Activated CD8-positive, alpha-beta T cell treated with anti-CD3 and anti-CD28 coated beads, Interleukin-2, amount 10 ng/mL, durations not matched to agents 7 days and 5 days (primary cell): Measurements from ENCODE around the gene ITGA5. TPM values are rescaled to one million over a fixed set of nuclear protein-coding genes. Genes with fewer than 3 reads are reported as not detected.

Experiments used
- ATAC-seq: fragments of 150-1000 bp; cut with Tn5 transposase; one replicate; pipeline ENCODE4 v1.10.0; 2021; ENCODE audit warnings: moderate library complexity
- CTCF ChIA-PET: fragments of 350-600 bp; sonication (Branson Sonifier 250); formaldehyde crosslinking; loops from one replicate; lab custom pipeline; 2021; ENCODE audit warnings: antibody characterized with exemption; lab: Charles Lee
- POLR2A ChIA-PET: fragments of 350-600 bp; sonication (Branson Sonifier 250); formaldehyde crosslinking; loops from one replicate; lab custom pipeline; 2021; ENCODE audit warnings: antibody characterized with exemption; lab: Charles Lee
- DNase-seq: peaks from one replicate; pipeline ENCODE4 v3.0.0-alpha.2; 2020
- H3K27ac Mint-ChIP-seq: one replicate; pipeline ENCODE4 v1.8.0; 2021; ENCODE audit warnings: mild to moderate bottlenecking, mixed read lengths
- H3K27me3 Mint-ChIP-seq: one replicate; pipeline ENCODE4 v1.8.0; 2021; ENCODE audit warnings: low read depth, mixed read lengths
- H3K36me3 Mint-ChIP-seq: one replicate; pipeline ENCODE4 v1.8.0; 2021; ENCODE audit warnings: low read depth, mixed read lengths
- H3K4me1 Mint-ChIP-seq: one replicate; pipeline ENCODE4 v1.8.0; 2021; ENCODE audit warnings: low read depth, mixed read lengths
- H3K4me3 Mint-ChIP-seq: one replicate; pipeline ENCODE4 v1.8.0; 2021; ENCODE audit warnings: mild to moderate bottlenecking, mixed read lengths
- H3K9me3 Mint-ChIP-seq: one replicate; pipeline ENCODE4 v1.8.0; 2022; ENCODE audit warnings: mixed read lengths; ENCODE audit not compliant: insufficient read depth
- total RNA-seq, 2 experiments: library from RNA; stranded (reverse); gene quantifications; one replicate each; pipeline ENCODE4 v1.2.3, GENCODE V29; 2021

The ITGA5 gene
- total RNA-seq, 2 experiments from 2014 or later = 65.0 to 69.1 TPM

DNA sequence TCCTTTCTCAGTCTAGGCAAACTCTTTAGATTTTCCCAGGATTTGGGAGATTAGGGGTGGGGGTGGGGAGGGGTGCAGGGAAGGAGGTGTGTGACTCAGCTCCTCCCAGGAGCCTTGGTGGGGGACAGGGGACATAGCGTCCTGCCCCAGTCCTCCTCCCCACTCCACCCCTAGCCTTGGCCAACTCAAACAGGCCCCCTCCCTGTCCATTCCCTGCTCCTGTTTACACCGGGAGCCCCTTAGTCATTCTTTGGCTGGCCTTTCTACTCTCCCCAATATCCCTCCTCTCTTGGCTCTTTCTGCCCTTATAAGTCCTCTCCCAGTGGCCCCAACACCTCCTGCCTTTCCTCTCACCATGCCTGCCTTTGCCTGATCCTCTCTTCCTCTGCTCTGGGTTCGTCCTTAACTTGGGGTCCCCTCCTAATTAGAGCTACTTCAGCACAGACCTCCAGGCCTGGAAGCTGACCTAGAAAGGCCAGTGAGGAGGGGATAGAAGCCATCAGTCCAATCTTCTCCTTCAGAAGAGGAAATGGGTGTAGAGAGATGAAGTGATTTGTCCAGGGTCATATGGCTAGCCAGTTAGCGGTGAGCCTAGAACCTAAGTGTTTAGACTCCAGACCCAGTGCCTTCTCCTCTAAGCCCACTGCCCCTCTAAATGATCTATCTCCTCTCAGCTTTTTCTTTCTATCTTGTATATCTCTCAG, 2.3 kb upstream of the ITGA5 start:
- Mint-ChIP-seq H3K4me3 (no peak overlapping the region), H3K27me3 (peaks cover 43% of the 10 kb centered on the region), H3K27ac (peak overlapping the region; percentile 44), H3K4me1 (peaks cover 36% of the 10 kb centered on the region), H3K36me3 (peaks cover 10% of the 10 kb centered on the region), H3K9me3 (no peaks in the 10 kb centered on the region)
- no peak for DNase-seq
- ATAC-seq = no peak
- POLR2A ChIA-PET = no interaction called here
- CTCF ChIA-PET = interaction anchor here (11.2 to 11.7 kb wide), 2 partner anchors 17 to 19 kb away, joined by 123 to 270 read pairs; no protein-coding TSS in a partner anchor

DNA sequence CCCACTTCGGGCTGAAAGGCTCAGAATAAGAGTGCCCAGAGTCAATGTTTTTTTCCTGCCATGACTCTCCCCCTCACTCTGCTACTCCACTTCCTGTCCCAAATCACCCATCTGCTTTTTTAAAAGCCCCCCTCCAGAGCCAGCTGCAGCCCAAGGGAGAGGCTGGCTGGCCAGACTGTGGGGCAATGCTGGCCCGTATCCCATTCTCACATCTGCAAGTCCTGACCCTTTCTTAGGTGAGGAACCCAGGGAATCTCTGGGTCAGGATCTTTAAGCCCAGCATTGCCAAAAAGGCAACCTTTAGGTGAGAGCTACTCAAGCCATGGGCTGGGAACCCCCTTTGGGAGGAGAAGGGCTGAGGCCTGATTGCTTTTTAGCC, 1.7 kb upstream of the ITGA5 start:
- Mint-ChIP-seq H3K4me1 (peaks cover 41% of the 10 kb centered on the region), H3K27me3 (peaks cover 38% of the 10 kb centered on the region), H3K36me3 (peaks cover 11% of the 10 kb centered on the region), H3K9me3 (no peaks in the 10 kb centered on the region), H3K27ac (peak overlapping the region; percentile 75), H3K4me3 (peak overlapping the region; percentile 9)
- ATAC-seq (no peak), DNase-seq (no peak)
- ChIA-PET POLR2A (no interaction called here), CTCF (interaction anchor here (11.2 to 11.7 kb wide), 2 partner anchors 18 to 19 kb away, joined by 123 to 270 read pairs; no protein-coding TSS in a partner anchor)

DNA sequence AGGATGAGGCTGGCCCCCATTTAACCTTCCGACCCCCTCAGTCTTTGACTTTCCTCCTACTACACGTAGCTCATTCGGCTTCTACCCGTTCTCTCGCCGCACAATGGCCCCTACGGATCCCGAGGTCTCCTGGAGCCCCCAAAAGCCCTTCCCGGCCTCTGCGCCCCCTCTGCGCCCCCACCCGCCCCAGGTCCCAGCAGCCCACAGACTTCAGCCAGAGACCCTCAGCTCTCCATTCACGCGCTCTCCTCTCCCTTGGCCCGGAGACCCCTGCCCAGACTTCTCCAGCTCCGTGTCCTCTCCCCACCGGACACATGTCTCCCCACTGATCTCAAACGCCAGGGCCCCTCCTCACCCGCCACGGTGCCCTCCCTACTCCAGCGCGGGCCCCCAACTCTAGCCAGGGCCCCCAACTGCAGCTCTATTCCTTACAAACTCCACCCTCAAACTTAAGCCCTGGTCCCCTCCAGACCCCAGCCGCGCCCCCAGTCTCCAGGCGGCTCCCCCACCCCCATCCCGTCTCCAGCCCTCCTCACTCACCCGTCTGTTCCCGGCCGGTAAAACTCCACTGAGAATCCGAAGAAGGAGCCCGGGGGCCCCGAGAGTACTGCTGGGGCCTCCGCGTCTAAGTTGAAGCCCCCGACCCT, 502 bp downstream of the ITGA5 start:
- POLR2A ChIA-PET = interaction anchor here (0.6 to 3.5 kb wide), 5 partner anchors 10 to 79 kb away, joined by 4 to 14 read pairs (median 4); partner anchors contain the start of gene NCKAP1L
- Mint-ChIP-seq H3K27me3 (peaks cover 26% of the 10 kb centered on the region), H3K4me1 (peaks cover 61% of the 10 kb centered on the region), H3K27ac (peak overlapping the region; percentile 91), H3K9me3 (no peaks in the 10 kb centered on the region), H3K36me3 (peaks cover 19% of the 10 kb centered on the region), H3K4me3 (peak overlapping the region; percentile 94)
- CTCF ChIA-PET = interaction anchor here (1.0 to 11.7 kb wide), 4 partner anchors 17 to 39 kb away, joined by 3 to 270 read pairs (median 66); no protein-coding TSS in a partner anchor
- DNase-seq (no peak), ATAC-seq (peak; percentile 21)

DNA sequence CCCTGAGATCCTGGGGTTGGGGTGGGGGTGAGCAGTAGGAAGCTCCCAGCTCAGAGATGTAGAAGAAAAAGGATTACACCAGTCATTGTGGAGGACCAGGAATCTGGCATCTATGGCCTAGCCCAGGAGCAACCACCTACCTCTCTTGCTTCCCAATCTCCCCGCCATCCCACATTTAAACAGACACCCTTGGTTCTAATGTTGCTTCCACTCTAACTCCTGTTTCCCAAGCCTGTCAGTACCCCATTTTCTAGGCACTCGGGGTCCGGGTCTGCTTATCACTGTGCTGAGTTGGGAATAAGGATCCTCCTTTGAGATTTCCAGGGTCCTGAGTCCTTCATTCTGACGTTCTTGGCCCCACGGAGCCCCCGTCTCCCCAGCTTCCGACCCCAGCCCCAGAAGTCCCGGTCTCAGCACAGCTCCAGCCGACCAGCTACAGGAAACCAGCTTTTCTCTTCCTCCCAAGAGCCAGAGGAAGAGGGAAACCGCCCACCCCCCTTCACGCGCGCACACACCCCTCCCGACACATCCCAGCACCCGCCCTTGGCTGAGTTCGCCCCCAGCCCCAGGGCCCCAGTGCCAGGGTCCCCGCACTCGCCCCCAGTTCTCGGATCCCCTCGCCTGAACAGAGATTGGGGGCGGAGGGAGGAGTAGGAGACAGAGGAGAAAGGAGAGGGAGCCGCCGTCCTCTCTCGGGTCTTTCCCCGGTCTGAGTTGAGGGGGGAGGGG, 1.2 kb downstream of the ITGA5 start:
- Mint-ChIP-seq H3K36me3 (peaks cover 22% of the 10 kb centered on the region), H3K9me3 (no peaks in the 10 kb centered on the region), H3K27ac (peak overlapping the region; percentile 91), H3K27me3 (peaks cover 20% of the 10 kb centered on the region), H3K4me1 (peaks cover 68% of the 10 kb centered on the region), H3K4me3 (peak overlapping the region; percentile 94)
- POLR2A ChIA-PET = interaction anchor here (0.6 to 3.5 kb wide), 6 partner anchors 11 to 347 kb away, joined by 3 to 14 read pairs (median 4); partner anchors contain the start of gene NCKAP1L
- ATAC-seq (no peak), DNase-seq (no peak)
- CTCF ChIA-PET = interaction anchor here (0.8 to 11.7 kb wide), 7 partner anchors 16 to 39 kb away, joined by 3 to 270 read pairs (median 8); no protein-coding TSS in a partner anchor

DNA sequence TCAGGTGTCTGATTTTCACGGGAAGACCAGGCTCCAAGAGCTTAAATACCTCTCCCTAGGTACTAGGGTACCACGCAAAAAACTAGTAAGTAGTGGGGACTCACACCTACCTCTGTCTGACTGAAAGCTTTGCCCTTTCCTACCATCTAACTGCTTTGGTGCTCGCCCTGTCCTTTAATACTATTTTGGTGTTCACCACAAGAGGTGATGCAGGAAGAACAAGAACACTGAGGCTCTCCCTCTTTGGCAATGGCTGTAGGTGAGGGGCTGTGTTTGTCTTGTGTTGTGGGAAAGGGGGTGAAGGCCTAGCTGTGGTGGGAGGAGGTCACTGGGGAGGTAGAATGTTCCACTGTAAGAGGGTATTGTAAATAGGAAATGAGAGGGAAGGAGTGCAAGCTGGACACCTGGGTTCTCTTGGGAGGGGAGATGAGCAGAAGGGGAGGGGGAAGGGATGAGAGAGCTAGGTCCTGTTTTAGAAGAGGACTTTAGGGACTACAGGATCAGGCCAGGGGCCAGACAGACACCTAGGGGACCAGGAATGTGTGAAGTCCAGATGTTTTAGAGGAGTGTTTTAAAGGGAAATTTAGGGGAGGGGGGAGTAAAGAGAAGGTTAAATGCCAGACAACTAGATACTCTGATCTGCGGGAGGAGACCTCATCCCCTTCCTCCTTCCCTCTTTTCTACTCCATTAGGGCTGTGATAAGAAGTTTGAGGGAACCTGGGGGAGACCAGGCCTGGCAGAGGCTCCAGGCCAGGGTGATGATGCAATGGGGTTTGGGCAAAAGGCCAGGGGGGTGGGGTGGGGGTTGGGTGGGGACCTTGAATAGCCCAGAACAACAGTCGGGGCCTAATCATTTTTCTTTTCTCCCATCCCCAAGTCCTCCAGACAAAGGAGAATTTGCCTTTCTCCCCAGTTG, 2.1 kb downstream of the ITGA5 start:
- ATAC-seq (no peak), DNase-seq (no peak)
- Mint-ChIP-seq H3K4me3 (peak overlapping the region; percentile 94), H3K27ac (peak overlapping the region; percentile 94), H3K4me1 (peaks cover 76% of the 10 kb centered on the region), H3K36me3 (peaks cover 25% of the 10 kb centered on the region), H3K27me3 (peaks cover 11% of the 10 kb centered on the region), H3K9me3 (no peaks in the 10 kb centered on the region)
- ChIA-PET CTCF (interaction anchor here (0.8 to 11.7 kb wide), 9 partner anchors 11 to 176 kb away, joined by 3 to 270 read pairs (median 7); no protein-coding TSS in a partner anchor), POLR2A (interaction anchor here (1.2 to 3.5 kb wide), 5 partner anchors 11 to 81 kb away, joined by 4 to 14 read pairs (median 4); partner anchors contain the start of gene NCKAP1L)

DNA sequence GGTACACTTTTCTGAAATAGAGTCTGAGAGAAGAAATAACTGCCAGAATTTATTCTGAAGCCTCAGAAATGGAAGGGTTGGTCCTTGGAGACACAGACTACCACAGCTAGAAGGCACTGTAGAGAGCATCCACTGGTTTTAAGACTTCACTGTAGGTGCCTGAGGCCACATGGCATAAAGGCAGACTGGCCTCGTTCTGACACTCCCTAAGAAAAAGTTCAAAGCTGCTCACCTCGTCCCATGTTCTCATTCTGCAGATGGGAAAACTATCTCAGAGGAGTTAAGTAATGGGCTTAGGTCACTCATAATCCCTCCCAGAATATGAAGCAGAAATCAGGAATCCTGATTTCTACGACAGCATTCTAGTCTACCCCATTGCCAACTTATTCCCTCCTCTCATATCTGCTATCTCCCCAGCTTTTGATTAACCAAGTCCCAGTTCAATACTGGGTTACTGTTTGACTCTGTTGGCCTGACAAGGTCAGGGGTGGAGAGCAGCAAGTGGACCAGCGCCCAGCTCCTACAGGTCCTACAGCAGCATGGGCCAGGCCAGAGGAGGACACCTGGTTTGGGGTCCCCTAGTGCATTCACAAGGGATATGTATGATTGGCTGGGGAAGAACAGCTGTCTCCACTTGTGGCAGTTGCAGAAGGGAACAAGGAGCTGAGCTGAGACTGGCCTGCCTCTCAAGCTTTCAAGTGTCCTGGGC, 3.7 kb downstream of the ITGA5 start:
- Mint-ChIP-seq H3K4me3 (peak overlapping the region; percentile 15), H3K9me3 (no peaks in the 10 kb centered on the region), H3K27ac (peak overlapping the region; percentile 74), H3K36me3 (peaks cover 31% of the 10 kb centered on the region), H3K4me1 (peaks cover 79% of the 10 kb centered on the region), H3K27me3 (no peaks in the 10 kb centered on the region)
- ChIA-PET POLR2A (no interaction called here), CTCF (interaction anchor here (0.6 to 11.7 kb wide), 11 partner anchors 13 to 960 kb away, joined by 3 to 270 read pairs (median 4); partner anchors contain the start of gene COPZ1)
- no peak for ATAC-seq
- DNase-seq = no peak

DNA sequence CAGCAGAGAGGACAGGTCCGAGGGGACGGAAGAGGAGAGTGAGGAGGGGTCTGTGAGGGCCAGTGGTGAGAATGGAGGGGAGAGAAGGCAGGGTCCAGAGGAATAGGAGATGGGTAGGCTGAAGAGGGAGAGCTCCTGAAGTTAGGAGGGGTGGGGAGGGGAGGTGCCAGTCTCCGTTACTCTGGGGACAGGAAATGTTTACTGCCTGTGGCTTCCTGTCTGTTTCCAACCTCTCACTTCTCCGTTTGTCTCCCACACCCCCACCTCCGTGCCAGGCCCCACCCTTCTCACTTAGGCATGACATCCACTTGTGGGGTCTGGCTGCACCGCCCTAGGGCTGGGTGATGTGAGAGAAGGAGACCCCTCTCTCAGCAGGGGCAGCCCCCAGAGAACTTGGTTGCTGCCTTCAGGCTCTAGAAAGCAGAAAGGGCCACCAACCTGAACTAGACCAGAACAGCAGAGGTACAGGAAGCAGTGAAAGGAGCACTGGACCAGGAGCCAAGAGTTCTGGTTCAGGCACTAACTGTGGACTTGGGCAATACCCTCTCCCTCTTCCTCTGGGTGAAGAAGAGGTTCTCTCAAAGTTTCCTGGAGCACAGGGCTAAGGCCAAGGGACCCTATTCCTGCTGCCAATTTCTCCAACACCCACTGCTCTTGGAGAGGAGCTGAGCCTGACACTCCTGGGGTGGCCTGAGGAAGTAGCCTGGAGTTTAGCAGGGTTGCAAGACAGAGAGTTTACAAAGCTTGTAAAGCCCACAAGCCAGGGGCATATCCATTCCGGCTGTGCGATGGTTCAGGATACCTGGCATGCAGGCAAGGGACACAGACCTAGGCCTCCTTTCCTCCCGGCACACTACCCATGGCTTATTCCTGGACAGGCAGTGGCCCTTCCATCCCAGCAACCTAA, 5.5 kb downstream of the ITGA5 start:
- H3K4me1 Mint-ChIP-seq = peaks cover 68% of the 10 kb centered on the region
- H3K27me3 Mint-ChIP-seq = no peaks in the 10 kb centered on the region
- POLR2A ChIA-PET = interaction anchor here (0.9 to 2.5 kb wide), 6 partner anchors 11 to 133 kb away, joined by 3 to 16 read pairs (median 6); partner anchors contain the start of genes HNRNPA1 and NCKAP1L
- peak overlapping the region; percentile 61 for H3K4me3 Mint-ChIP-seq
- peak overlapping the region; percentile 89 for H3K27ac Mint-ChIP-seq
- DNase-seq = peak; percentile 88
- peaks cover 37% of the 10 kb centered on the region for H3K36me3 Mint-ChIP-seq
- no peaks in the 10 kb centered on the region for H3K9me3 Mint-ChIP-seq
- peak; percentile 82 for ATAC-seq
- CTCF ChIA-PET = interaction anchor here (1.5 to 11.7 kb wide), 9 partner anchors 11 to 85 kb away, joined by 4 to 270 read pairs (median 7); partner anchors contain the start of gene NCKAP1L

DNA sequence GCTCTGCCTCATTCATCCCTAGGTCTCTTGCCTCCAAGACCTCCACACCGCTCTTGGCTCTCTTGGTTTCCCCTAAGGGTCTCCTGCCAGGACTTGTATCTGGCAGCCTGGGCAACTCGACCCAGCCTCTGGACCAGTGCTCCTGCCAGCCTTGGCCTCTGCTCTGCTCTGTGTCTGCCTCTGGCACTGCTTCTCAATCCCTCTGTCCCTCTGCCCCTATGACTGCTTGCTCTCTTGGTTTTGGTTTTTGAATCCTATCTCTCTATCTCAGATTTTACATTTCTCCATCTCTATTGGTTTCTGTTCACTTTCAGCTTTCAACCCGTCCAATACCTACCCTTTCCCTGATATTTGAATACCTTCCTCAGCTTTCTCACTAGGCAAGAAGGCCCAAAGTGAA, 6.3 kb downstream of the ITGA5 start:
- peaks cover 67% of the 10 kb centered on the region for H3K4me1 Mint-ChIP-seq
- DNase-seq (no peak), ATAC-seq (peak; percentile 48)
- POLR2A ChIA-PET = interaction anchor here (0.7 to 2.5 kb wide), 6 partner anchors 13 to 132 kb away, joined by 3 to 16 read pairs (median 6); partner anchors contain the start of genes HNRNPA1 and NCKAP1L
- H3K27ac Mint-ChIP-seq = peak overlapping the region; percentile 89
- no peaks in the 10 kb centered on the region for H3K27me3 Mint-ChIP-seq
- peaks cover 38% of the 10 kb centered on the region for H3K36me3 Mint-ChIP-seq
- H3K9me3 Mint-ChIP-seq = no peaks in the 10 kb centered on the region
- CTCF ChIA-PET = interaction anchor here (1.5 to 11.7 kb wide), 9 partner anchors 11 to 85 kb away, joined by 4 to 270 read pairs (median 7); partner anchors contain the start of gene NCKAP1L
- peak overlapping the region; percentile 61 for H3K4me3 Mint-ChIP-seq

DNA sequence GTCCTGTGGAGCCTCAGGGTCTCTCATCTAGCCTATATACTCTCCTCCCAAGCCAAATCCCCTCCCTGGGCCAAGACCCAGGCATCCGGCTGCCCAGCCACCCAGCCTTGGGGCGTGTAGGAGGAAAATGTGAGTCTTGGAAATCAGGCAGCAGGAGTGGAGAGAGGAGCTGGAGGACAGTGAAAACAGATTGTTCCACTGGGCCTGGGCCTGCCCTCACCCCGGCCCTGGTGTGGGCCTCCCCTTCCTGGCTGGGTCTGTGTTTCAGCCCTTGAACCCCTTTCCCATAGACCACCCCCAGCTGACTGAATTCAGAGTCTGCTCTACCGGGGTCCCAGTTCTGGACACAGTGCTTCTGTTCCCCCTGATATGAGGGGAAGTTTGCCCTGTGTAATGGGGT, 6.7 kb downstream of the ITGA5 start:
- H3K27ac Mint-ChIP-seq = peak overlapping the region; percentile 89
- H3K36me3 Mint-ChIP-seq = peaks cover 38% of the 10 kb centered on the region
- H3K27me3 Mint-ChIP-seq = no peaks in the 10 kb centered on the region
- peaks cover 63% of the 10 kb centered on the region for H3K4me1 Mint-ChIP-seq
- no peaks in the 10 kb centered on the region for H3K9me3 Mint-ChIP-seq
- H3K4me3 Mint-ChIP-seq = peak overlapping the region; percentile 61
- ChIA-PET CTCF (interaction anchor here (1.5 to 11.7 kb wide), 8 partner anchors 10 to 86 kb away, joined by 4 to 270 read pairs (median 7); partner anchors contain the start of gene NCKAP1L), POLR2A (interaction anchor here (0.6 to 2.5 kb wide), 8 partner anchors 11 to 132 kb away, joined by 3 to 13 read pairs (median 3); partner anchors contain the start of gene HNRNPA1)
- DNase-seq (no peak), ATAC-seq (no peak)
